CD4-positive, alpha-beta T cell treated with Interleukin-10 for 1 hour (primary cell): Measurements from ENCODE around the gene GIPC2.
"Not testable (repeated sequence)": the region's sequence is repeated elsewhere in the genome, so short reads cannot be mapped to it uniquely, and the experiment has no call there.

Experiments used
- DNase-seq: peaks from one replicate; pipeline ENCODE4 v3.0.0-alpha.2; 2020

Gene GIPC2, protein sequence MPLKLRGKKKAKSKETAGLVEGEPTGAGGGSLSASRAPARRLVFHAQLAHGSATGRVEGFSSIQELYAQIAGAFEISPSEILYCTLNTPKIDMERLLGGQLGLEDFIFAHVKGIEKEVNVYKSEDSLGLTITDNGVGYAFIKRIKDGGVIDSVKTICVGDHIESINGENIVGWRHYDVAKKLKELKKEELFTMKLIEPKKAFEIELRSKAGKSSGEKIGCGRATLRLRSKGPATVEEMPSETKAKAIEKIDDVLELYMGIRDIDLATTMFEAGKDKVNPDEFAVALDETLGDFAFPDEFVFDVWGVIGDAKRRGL

DNA sequence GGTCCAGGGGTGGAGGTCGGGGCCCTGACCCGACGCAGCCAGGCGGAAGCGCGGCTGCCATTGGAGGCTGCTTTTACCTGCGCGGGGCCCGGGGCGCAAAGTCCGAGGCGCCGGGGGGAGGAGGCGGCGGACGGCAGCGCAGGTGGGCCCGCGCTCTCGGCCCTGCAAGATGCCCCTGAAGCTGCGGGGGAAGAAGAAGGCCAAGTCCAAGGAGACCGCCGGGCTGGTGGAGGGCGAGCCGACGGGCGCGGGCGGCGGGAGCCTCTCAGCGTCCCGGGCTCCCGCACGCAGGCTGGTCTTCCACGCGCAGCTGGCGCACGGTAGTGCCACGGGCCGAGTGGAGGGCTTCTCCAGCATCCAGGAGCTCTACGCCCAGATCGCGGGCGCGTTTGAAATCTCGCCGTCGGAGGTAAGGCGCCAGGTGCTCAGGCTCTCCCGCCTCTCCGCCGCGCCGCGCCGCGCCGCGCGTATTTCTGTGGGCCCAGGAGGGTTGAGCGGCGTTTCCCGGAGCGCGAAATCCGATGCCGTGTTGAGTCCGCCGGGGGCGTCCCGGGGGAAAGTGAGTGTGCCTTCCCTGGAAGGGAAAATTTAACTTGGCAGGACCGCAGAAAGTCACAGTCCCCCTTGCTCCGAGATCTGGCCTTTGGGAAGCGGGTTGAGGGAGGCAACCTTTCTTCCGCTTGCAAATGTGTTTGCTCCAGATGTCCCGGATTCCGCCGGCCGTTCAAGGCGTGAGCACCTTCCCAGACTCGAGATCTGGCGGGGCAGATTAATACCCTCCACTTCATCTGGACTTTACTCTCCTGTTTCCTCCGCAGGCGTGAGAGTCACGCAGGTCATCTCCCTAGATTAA, at the start of gene GIPC2:
Gene GIPC2, plus strand, starts transcription at position 41 of the 853 bp plus-strand sequence. Its CDS starts 129 bp downstream, at position 170.
- DNase-seq = no peak

DNA sequence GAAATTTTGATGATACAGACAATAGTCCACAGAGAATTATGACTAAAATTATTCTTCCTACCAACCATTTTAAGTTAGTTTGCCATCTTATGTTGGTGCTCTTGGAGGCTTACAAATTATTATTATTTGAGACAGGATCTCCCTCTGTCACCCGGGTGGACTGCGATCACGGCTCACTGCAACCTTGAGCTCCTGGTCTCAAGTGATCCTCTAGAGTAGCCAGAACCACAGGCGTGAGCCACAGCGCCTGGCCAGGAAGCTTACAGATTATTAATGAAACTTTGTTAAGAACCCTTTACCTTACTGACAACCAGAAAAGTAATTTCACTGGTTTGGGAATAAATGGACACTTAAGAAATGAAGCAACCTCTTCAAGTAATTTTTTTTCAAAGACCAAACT, 49.0 kb upstream of the GIPC2 start:
- no peak for DNase-seq

DNA sequence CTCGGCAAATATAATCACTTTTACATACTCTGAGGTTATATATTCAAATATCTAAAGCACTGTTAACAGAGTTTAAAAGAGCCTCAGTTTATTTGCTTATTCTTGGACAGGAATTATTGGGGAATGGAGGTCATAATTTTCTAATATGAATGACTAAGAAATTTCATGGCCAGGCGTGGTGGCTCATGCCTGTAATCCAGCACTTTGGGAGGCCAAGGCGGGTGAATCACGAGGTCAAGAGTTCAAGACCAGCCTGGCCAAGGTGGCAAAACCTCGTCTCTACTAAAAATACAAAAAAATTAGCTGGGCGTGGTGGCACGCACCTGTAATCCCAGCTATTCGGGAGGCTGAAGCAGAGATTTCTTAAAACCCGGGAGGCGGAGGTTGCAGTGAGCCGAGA, 45.2 kb upstream of the GIPC2 start:
- not testable (repeated sequence) for DNase-seq

DNA sequence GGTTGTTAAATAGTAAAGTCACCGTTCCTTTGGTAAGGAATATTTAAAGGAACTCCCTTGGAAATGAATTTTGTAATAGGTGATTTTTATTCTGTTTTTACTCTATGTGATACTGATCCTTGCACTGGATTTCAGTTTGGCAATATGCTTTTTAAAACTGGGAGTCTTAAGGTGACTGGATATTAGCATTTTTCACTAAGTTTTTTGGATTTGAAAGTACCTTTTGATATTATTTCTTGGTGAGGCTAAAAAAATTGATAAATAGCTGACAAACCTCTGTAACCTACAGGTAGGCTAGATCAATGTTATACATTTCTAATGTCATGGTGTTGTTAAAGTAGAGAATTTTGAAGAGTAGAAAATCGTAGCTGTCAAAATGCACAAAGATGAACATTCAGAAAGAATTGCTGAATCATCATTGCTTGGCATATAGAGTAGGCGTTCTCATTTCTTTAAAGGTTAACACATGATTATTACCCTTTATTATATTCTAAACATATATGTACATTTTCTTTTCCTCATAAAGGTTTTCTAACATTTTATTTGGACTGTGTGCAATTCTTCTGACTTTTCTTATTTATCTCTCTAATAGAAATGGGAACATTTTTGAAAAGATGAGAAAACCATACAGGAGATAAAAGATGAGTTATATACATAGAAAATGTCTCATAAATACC, 42.6 kb upstream of the GIPC2 start:
- no peak for DNase-seq

DNA sequence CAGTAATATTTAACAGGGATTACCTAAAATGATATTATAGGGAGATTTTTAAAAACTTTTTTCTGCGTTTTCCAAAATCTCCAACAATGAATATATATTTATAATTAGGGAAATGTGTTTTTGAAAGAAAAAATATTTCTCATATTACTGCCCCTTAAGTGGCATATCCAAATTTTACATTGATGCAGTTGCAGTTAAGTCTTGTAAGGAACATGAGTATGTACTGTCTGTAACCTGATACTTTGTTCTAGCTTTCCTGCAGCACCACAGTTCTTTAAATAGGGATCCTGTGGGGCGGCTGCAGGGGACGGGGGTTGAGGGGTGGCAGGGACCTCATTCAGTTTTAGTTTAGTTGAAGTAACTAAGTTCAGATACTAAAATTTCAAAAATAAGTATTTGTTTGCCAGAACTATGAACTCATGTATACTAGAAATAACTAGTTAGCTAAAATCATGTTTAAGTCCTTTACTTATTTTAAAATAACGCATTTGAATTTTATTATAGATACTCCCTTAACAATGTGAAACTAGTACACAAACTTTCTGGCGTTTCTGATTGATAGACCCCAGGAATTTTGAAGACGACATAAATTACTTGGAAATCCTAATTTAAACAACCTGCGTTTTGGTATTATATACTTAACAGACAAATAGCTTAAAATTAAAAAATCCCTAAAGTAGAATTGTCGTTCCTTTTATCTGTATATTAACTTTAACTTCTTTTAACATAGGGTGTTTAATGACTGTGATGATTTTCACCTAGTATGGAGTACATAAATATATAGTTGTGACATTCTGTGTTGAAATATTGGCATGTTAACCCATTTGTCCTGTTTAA, 41.7 kb upstream of the GIPC2 start:
- peak; percentile 62 for DNase-seq

DNA sequence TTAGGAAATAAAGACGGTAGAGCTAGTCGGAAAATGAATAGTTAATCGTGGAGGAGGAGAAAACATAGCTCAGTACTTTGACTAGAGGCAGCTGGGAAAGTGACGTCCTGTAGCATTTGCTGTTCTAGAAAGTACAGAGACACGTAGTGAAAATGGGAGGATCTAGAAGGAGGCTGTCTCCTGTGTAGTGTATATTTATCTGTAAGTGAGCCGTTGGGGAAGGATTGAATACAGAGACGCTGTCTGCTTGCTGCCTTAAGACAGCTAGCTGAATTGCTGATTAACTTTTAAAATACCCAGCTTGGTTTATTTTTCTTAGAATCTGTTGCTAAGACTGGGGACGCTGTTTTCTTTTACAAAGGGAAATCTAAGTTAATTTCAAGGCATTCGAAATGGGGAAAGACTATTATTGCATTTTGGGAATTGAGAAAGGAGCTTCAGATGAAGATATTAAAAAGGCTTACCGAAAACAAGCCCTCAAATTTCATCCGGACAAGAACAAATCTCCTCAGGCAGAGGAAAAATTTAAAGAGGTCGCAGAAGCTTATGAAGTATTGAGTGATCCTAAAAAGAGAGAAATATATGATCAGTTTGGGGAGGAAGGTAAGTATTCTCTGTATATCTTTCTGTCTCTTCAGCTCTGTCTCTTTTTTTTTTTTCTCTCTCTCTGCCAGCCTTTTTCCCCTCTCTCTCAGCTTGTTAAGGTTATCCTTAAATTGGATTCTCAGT, 40.9 kb upstream of the GIPC2 start, which contains the start of gene DNAJB4:
Gene DNAJB4, plus strand, starts transcription at position 221 of the 729 bp plus-strand sequence. Its CDS starts 172 bp downstream, at position 393.
- peak; percentile 93 for DNase-seq

DNA sequence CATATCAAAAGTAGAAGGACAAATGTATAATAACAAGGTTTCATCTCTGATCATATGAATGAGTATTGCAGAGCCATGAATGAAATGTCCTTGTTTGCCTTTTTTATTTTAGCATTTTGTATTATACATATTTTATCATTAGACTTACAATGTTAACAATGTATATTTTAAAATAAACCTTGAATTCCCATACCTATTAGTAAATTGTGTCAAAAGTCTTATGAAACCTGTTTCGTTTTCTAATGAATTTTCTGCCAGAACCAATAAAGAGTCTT, 40.4 kb upstream of the GIPC2 start:
- DNase-seq = no peak

DNA sequence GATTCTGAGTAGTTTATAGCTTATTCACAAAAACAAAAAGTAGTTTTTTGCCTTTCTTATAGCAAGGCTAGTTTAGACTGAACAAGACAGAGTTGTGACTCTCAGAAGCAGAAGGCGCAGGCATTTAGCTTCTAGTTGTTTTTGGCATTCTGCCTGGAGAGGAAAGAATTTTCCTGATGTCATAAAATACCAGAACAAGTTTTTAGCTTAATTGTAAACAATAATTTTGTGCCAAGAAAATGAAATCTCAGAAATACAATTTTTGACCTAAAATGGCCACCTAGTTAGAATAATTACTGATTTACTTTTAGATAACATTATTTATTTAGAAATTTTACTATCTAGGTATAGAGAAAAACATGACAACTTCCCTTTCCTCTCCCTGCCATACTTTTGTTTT, 40.0 kb upstream of the GIPC2 start:
- peak; percentile 28 for DNase-seq

DNA sequence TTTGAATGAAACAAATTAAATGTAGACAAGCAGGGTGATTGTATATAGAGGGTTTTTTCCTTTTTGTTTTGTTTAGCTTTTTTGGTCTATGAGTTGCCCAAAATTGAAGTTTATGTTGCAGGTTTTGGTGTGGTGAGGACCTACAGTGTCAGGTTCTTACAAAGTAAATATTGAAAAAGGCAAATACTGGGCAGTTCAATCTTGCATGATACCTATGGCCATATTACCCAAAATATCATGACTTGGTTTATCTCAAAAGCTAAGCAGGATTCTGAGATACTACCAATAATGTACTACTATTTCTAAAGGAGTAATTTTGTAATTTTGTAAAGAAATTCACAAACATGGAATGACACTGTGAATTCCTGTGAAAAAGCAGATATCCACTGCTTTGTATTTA, 39.2 kb upstream of the GIPC2 start:
- DNase-seq = no peak

DNA sequence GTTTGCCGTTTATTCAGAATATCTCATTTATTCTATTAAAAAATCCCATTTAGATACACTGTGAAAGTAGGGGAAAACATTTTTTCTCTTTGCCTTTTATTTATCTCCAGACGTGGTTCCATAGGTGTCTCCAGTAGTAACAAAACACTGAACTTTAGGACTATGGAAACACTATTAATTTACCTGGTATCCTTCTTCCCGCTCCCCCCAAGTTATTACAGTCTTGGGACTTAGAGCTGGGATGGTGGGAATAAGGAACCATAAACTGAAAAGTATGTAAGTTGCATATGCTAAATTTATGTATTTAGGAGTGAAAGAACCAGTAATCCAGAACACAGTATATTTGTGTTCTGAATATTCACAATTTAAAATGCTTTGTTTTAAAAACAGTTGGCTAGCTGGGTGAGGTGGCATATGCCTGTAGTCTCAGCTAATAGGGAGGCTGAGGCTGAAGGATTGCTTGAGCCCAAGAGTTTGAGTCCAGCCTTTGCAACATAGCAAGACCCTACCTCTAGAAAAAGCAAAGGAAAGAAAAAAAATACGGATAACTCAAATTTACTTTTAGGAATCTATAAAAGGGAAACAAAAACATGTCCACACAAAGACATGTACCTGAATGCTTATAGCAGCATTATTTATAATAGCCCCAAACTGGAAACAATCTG, 38.0 kb upstream of the GIPC2 start:
- no peak for DNase-seq

DNA sequence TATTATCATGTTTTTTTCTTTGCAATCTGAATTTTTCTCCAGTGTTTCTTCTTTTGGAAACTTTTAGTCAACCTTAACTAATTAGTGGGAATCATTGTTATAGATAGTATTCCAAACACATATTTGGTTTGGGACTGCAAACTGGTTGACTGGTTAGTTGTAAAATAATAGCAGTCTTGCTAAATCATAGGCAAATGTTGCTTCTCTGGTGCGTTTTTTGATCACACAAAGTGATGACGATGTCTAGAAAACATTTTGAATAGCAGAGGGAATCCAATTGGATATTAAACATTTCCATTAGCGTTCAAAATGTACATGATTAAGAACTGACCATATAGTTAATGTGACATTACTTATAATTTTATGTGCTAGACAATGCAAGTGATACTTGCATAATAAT, 36.5 kb upstream of the GIPC2 start:
- no peak for DNase-seq

DNA sequence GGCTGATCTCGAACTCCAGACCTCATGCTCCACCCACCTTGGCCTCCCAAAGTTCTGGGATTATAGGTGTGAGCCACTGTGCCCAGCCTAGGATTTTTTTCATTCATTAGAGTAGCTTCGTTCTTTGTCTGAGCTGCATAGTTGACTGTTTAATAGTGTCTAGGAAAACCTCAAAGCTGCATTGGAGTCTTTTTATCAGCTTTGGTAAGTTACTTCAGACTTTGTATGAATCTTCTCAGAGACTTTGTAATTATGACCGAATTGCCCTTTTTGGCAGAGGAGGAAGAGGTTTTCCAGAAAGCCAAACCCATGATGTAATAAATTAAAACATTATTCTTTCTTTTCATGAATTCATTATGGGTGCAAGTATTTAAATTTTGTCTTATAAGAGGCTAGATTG, 35.9 kb upstream of the GIPC2 start:
- no peak for DNase-seq

DNA sequence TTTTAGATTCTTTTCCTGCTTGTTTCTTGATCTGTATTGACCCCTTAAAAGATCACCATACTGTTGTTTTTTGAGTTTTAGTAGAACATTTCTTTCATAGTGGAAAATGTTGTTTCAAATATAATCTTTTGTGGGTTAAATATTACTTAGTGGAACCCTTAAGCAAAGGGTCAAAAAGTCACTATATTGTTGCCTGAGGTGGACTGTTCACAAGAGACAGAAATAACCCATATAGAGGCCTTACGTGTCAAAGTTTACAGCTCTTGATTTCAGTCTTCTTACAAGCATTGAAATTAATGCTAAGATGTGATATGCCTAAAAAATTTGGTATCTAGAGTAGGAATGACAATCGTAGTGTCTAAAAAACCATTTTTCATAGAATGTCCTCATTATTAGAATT, 34.7 kb upstream of the GIPC2 start:
- no peak for DNase-seq

DNA sequence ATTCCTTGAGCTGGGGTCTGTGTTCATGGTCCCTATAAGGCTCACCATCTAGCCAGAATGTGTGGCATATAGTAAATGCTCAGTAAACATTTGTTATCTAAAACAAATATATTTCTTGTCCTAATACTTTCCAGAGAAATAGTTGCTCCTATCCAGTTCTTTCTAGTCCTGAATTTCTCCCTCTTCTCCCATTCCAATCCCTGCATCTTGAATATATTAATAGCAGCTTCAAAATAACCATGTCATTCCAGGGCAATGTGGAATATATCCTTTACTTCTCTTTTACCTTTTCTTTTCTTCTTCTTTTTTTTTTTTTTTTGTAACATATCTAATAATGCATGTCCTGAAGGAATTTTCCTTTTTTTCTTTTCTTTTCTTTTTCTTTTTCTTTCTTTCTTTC, 30.6 kb upstream of the GIPC2 start:
- no peak for DNase-seq

DNA sequence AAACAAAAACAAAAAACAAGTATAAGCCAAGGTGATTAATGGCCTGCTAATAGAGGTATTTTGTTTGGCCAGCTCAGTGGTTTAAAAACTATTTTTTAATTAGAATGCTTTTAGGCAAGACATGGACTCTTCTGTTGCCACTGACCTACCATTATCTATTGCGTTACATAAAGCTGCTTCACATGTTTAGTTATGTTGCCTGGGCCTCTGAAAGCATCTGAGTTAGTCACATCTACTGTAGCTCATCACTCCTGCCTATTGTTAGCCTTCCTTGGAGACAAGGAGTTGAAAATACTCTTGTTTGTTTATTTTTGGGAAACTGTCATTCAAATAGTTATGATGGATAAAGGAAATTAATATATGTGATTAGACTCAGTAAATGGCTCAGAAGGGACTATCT, 26.7 kb upstream of the GIPC2 start:
- no peak for DNase-seq

DNA sequence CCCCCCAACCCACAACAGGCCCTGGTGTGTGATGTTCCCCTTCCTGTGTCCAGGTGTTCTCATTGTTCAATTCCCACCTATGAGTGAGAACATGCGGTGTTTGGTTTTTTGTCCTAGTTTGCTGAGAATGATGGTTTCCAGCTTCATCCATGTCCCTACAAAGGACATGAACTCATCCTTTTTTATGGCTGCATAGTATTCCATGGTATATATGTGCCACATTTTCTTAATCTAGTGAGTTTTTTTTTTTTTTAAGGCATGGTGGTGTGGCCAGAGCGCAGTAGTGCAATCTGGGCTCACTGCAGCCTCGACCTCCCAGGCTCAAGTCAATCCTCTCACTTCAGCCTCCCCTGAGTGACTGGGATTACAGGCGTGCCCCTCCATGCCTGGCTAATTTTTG, 24.6 kb upstream of the GIPC2 start:
- DNase-seq = not testable (repeated sequence)

DNA sequence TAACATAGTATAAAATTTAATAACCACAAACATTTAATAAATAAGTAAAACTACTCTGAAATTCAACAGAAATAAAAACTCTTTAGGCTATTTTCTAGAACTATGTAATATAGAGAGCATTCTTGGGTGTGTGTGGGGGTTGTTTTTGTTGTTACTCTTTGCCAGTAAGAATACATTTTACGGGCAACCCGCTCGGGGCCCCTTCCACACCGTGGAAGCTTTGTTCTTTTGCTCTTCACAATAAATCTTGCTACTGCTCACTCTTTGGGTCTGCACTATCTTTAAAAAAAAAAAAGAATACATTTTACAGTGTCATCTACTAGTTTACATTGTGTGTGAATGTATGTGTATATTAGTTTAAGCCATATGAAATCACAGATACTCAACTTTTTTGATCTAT, 16.0 kb upstream of the GIPC2 start:
- no peak for DNase-seq

DNA sequence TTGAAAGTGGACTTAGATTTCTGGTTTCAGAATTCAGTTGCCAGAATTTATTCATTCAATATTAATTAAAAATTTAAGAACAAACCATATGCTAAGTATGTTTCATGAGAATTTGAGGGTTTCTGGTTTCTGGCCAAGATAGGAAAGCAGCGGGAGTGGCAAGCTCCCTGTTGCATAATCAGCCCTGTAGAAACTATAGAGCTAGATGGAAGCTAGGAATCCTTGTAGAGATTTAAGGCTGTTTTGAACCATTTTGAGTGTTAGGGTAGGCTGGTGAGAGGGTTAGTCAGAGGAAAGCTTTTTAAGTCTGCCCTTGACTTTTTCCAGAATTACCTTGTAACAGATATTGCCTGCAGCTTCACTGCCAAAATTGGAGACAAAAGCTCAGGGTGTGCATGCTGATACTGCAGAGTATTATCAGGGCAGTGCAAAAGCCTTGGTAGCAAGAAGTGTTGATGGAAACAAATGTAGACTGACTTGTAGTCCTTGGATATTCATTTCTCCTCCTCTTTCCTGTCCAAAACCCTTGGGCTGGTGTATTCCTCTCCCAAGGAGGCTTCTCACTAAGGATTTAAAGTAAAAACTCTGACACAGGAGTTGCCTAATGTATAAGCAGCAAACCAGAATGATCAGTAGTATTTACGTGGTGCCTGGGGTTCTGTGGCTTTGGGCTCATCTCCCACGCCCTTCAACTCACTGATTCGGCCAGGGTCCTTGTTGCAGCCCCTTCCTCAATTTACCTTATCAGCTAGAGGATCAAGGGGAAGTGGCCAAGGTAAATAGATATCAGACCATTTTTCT, 12.6 kb upstream of the GIPC2 start:
- no peak for DNase-seq

DNA sequence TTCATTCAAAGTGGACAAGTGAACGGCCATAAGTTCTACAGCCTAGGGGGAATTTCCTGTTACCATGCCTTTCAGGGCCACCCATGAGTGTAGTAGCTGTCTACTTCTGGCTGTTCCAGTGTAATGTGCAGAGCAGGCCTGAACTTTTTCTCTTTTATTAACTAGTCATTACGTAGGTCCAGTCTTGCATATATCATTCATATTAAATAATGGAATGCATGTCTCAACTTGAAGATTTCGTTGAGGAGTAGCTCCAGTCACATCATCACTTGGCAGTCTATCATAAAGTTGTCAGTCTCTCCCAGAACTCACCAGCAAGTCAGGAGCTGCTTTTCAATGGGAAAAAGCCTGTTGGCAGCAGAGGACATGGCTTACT, 12.0 kb upstream of the GIPC2 start:
- DNase-seq = no peak

DNA sequence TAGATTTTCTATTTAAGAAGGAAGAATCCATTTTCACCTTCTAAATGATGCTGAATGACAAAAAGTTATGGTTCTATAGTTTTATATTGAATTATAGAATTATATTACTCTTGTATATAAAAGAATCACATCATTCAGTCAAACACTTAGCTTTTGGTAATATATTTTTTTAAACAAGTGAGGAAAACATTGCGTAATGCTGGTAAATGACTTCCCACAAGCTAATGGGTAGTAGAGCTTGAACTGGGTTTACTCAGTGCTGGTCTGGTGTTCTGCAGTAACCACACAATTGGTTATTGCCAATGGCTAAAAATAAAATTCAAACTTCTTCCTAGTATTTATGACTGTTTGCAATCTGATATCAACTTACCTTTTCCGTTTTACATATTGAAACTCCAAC, 10.6 kb upstream of the GIPC2 start:
- no peak for DNase-seq

DNA sequence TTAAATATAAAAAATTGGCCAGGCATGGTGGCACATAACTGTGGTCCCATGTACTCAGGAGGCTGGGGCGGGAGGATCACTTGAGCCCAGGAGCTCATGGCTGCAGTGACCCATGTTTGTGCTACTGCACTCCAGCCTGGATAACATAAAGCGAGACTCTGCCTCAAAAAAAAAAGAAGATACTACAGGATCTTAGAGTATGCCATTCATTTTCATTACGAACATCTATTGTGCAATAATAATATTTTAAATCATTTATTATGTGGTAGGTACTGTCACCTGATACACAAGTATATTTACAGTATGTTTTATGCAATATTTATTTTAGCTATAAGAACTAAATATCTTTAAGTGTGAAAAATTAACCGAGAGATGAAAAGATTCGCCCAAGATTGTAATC, 9.3 kb upstream of the GIPC2 start:
- no peak for DNase-seq
